HepG2 (cell line): ENCODE data around the gene NBR1. TPM values are rescaled to one million over a fixed set of nuclear protein-coding genes. Genes with fewer than 3 reads are reported as not detected.

Experiments
- ARHGAP35 ChIP-seq: sonication (generic); formaldehyde crosslinking; IDR thresholded peaks from 2 replicates; pipeline ENCODE4 v1.9.0; 2022; ENCODE audit warnings: mild to moderate bottlenecking, inconsistent platforms, moderate library complexity, missing genetic modification reagents, borderline replicate concordance
- BRCA1 ChIP-seq: sonication (generic); formaldehyde crosslinking; IDR thresholded peaks from 2 replicates; pipeline ENCODE4 v1.4.0; 2020; ENCODE audit warnings: missing genetic modification reagents
- GMEB1 ChIP-seq: sonication (generic); formaldehyde crosslinking; IDR thresholded peaks from 2 replicates; pipeline ENCODE4 v1.5.1; 2020; ENCODE audit warnings: missing genetic modification reagents, mild to moderate bottlenecking, borderline replicate concordance
- HDAC6 ChIP-seq: fragments of 200-600 bp; sonication (generic); IDR thresholded peaks from 2 replicates; pipeline ENCODE4 v1.7.0; 2017; ENCODE audit warnings: mild to moderate bottlenecking, antibody characterized with exemption, low read length, low read depth
- KLF16 ChIP-seq, 2 experiments: sonication (generic) in 1 of 2; formaldehyde crosslinking in 1 of 2; IDR thresholded peaks; 2 replicates each; pipeline versions ENCODE4 v1.6.1 to v1.8.0; 2016 to 2023; ENCODE audit warnings: missing genetic modification reagents in 2 of 2, missing compliant biosample characterization in 1 of 2
- MEIS1 ChIP-seq: sonication (generic); formaldehyde crosslinking; IDR thresholded peaks from 2 replicates; pipeline ENCODE4 v1.9.0; 2021; ENCODE audit warnings: mild to moderate bottlenecking, missing genetic modification reagents, moderate library complexity, borderline replicate concordance
- NFATC3 ChIP-seq: sonication (generic); formaldehyde crosslinking; IDR thresholded peaks from 2 replicates; pipeline ENCODE4 v1.5.1; 2020; ENCODE audit warnings: mild to moderate bottlenecking, missing genetic modification reagents
- NR2F6 ChIP-seq, 2 experiments: IDR thresholded peaks; 2 replicates each; pipeline ENCODE4 v1.6.1; 2016; ENCODE audit warnings: antibody characterized with exemption in 1 of 2, mild to moderate bottlenecking in 1 of 2
- PAX8 ChIP-seq: sonication (generic); formaldehyde crosslinking; IDR thresholded peaks from 2 replicates; pipeline ENCODE4 v1.8.0; 2022; ENCODE audit warnings: mild to moderate bottlenecking, missing genetic modification reagents, borderline replicate concordance
- PLRG1 ChIP-seq: fragments of 450-650 bp; conservative IDR thresholded peaks from 2 replicates; pipeline ENCODE4 v1.6.1; 2016
- RFXANK ChIP-seq: IDR thresholded peaks from 2 replicates; pipeline ENCODE4 v1.6.1; 2016
- SATB2 ChIP-seq: sonication (generic); formaldehyde crosslinking; IDR thresholded peaks from 2 replicates; pipeline ENCODE4 v1.5.0; 2020; ENCODE audit warnings: missing genetic modification reagents
- SKIL ChIP-seq: sonication (generic); formaldehyde crosslinking; IDR thresholded peaks from 2 replicates; pipeline ENCODE4 v1.8.0; 2022; ENCODE audit warnings: missing genetic modification reagents, mild to moderate bottlenecking, moderate library complexity, borderline replicate concordance
- TOPORS ChIP-seq: sonication (generic); formaldehyde crosslinking; IDR thresholded peaks from 2 replicates; pipeline ENCODE4 v1.8.0; 2023; ENCODE audit warnings: mild to moderate bottlenecking, missing genetic modification reagents
- YEATS4 ChIP-seq: sonication (generic); formaldehyde crosslinking; IDR thresholded peaks from 2 replicates; pipeline ENCODE4 v1.4.0; 2020; ENCODE audit warnings: missing genetic modification reagents, borderline replicate concordance
- ZBTB14 ChIP-seq: sonication (generic); formaldehyde crosslinking; IDR thresholded peaks from 2 replicates; pipeline ENCODE4 v1.4.0; 2020; ENCODE audit warnings: missing genetic modification reagents
- ZBTB39 ChIP-seq: sonication (generic); formaldehyde crosslinking; IDR thresholded peaks from 2 replicates; pipeline ENCODE4 v1.5.0; 2020; ENCODE audit warnings: missing genetic modification reagents
- ZFP36L2 ChIP-seq: sonication (generic); formaldehyde crosslinking; IDR thresholded peaks from 2 replicates; pipeline ENCODE4 v1.4.0; 2020; ENCODE audit warnings: missing genetic modification reagents
- ZFP82 ChIP-seq: sonication (generic); formaldehyde crosslinking; IDR thresholded peaks from 2 replicates; pipeline ENCODE4 v1.5.1; 2020; ENCODE audit warnings: mild to moderate bottlenecking, missing genetic modification reagents, borderline replicate concordance
- ZFY ChIP-seq: sonication (generic); formaldehyde crosslinking; IDR thresholded peaks from 2 replicates; pipeline ENCODE4 v1.4.0; 2020; ENCODE audit warnings: missing genetic modification reagents
- ZNF138 ChIP-seq: sonication (generic); formaldehyde crosslinking; IDR thresholded peaks from 2 replicates; pipeline ENCODE4 v1.5.0; 2020; ENCODE audit warnings: mild to moderate bottlenecking, low read depth, missing genetic modification reagents
- ZNF17 ChIP-seq: sonication (generic); formaldehyde crosslinking; IDR thresholded peaks from 2 replicates; pipeline ENCODE4 v1.5.0; 2020; ENCODE audit warnings: mild to moderate bottlenecking, missing genetic modification reagents
- ZNF747 ChIP-seq: sonication (generic); formaldehyde crosslinking; IDR thresholded peaks from 2 replicates; pipeline ENCODE4 v1.8.1; 2023; ENCODE audit warnings: missing genetic modification reagents, mild to moderate bottlenecking, borderline replicate concordance
- polyA plus RNA-seq, 8 experiments: library from polyadenylated mRNA; depleted of rRNA in 3 of 8; stranded (reverse) in 7 of 8; unstranded in 1 of 8; fragments of >200 nt; fragmentation: Illumina TruSeq in 4 of 8; extraction: Trizol in 4 of 8; gene quantifications; 2 replicates each; pipeline versions ENCODE4 v1.2.1 to v1.2.3, GENCODE V29; 2011 to 2016; ENCODE audit warnings: low read depth in 4 of 8, missing spikeins in 1 of 8, mixed read lengths in 1 of 8; ENCODE audit not compliant: insufficient read depth in 1 of 8
- total RNA-seq, 5 experiments: library from RNA; depleted of rRNA; stranded (reverse); fragments of >200 nt; fragmentation: Illumina TruSeq; extraction: Trizol; gene quantifications; 2 replicates each; pipeline ENCODE4 v1.2.3, GENCODE V29; 2016; ENCODE audit warnings: low read depth in 1 of 5

Gene NBR1
- total and polyA plus RNA-seq, 2 of the 13 experiments (the other 11 are each of a cell fraction or from before 2014, with no cell fraction given) = 51.7 to 121 TPM

GRCh38 chr17:43212641-43213490 lies 41.9 kb downstream of the NBR1 start (continued):
- TF ChIP-seq GMEB1 (CRISPR knock-in tag) = no peak
- no peak for TF ChIP-seq RFXANK (CRISPR knock-in tag)
- no peak for TF ChIP-seq SATB2 (CRISPR knock-in tag)
- no peak for TF ChIP-seq ZFP82 (CRISPR knock-in tag)
- TF ChIP-seq ARHGAP35 = no peak
- no peak for TF ChIP-seq ZNF138
- TF ChIP-seq ZBTB14 (CRISPR knock-in tag) = no peak
- TF ChIP-seq ZNF747 (CRISPR knock-in tag) = no peak
- no peak for TF ChIP-seq SKIL (CRISPR knock-in tag)
- 0 out of 2 replicates have a peak, but pooled peaks have one; percentile 67 for TF ChIP-seq PAX8 (CRISPR knock-in tag)
- TF ChIP-seq YEATS4 = 0 out of 2 replicates have a peak, but pooled peaks have one; percentile 24
- no peak for TF ChIP-seq BRCA1
- TF ChIP-seq NR2F6 (IDR thresholded peaks at IDR 0.05) = no peak
- TF ChIP-seq NR2F6 (CRISPR knock-in tag; IDR thresholded peaks at IDR 0.05) = 0 out of 2 replicates have a peak, but pooled peaks have one; percentile 1
- 0 out of 2 replicates have a peak, but pooled peaks have one; percentile 42 for TF ChIP-seq MEIS1 (CRISPR knock-in tag)
- 0 out of 2 replicates have a peak, but pooled peaks have one; percentile 22 for TF ChIP-seq ZFP36L2 (CRISPR knock-in tag)
- no peak for TF ChIP-seq HDAC6
- TF ChIP-seq TOPORS = no peak
- 0 out of 2 replicates have a peak, but pooled peaks have one; percentile 42 for TF ChIP-seq NFATC3 (CRISPR knock-in tag)
- no peak for TF ChIP-seq ZBTB39 (CRISPR knock-in tag)
- no peak; the same call in 1 of the 2 replicates for TF ChIP-seq ZFY (CRISPR knock-in tag)
- no peak for TF ChIP-seq PLRG1
- no peak for TF ChIP-seq ZNF17 (CRISPR knock-in tag)
- TF ChIP-seq KLF16 (CRISPR knock-in tag; IDR thresholded peaks at IDR 0.05) = no peak
